HEK293T (cell line): ENCODE data around the gene CGNL1.

Experiments used
- CTCF ChIA-PET: fragments of 350-600 bp; formaldehyde crosslinking; extraction: SDS; loops from one replicate; lab custom pipeline; 2021; ENCODE audit warnings: antibody characterized with exemption, inconsistent platforms; lab: Yijun Ruan, JAX
- POLR2A ChIA-PET: fragments of 350-600 bp; formaldehyde crosslinking; extraction: SDS; loops from one replicate; lab custom pipeline; 2020; ENCODE audit warnings: antibody characterized with exemption, inconsistent platforms; lab: Yijun Ruan, JAX
- DNase-seq: peaks from one replicate; pipeline ENCODE4 v3.0.0; 2012; ENCODE audit warnings: mixed read lengths; ENCODE audit errors: extremely low spot score
- ARNT ChIP-seq: fragments of 450-650 bp; IDR thresholded peaks from 2 replicates; pipeline ENCODE4 v1.6.1; 2017; ENCODE audit warnings: mild to moderate bottlenecking
- BHLHE40 ChIP-seq: fragments of 450-650 bp; IDR thresholded peaks from 2 replicates; pipeline ENCODE4 v1.6.1; 2016; ENCODE audit warnings: mild to moderate bottlenecking, moderate library complexity, borderline replicate concordance
- CTBP1 ChIP-seq: fragments of 450-650 bp; IDR thresholded peaks from 2 replicates; pipeline ENCODE4 v1.6.1; 2016; ENCODE audit warnings: borderline replicate concordance
- ELF4 ChIP-seq: fragments of 450-650 bp; IDR thresholded peaks from 2 replicates; pipeline ENCODE4 v1.6.1; 2017; ENCODE audit warnings: antibody characterized with exemption
- FOXA1 ChIP-seq: fragments of 450-650 bp; IDR thresholded peaks from 2 replicates; pipeline ENCODE4 v1.6.1; 2016; ENCODE audit warnings: mild to moderate bottlenecking
- FOXK2 ChIP-seq: fragments of 450-650 bp; IDR thresholded peaks from 2 replicates; pipeline ENCODE4 v1.6.1; 2016; ENCODE audit warnings: mild to moderate bottlenecking
- FOXM1 ChIP-seq: fragments of 450-650 bp; IDR thresholded peaks from 2 replicates; pipeline ENCODE4 v1.6.1; 2017; ENCODE audit warnings: mild to moderate bottlenecking, borderline replicate concordance
- HDGF ChIP-seq: fragments of 450-650 bp; IDR thresholded peaks from 2 replicates; pipeline ENCODE4 v1.6.1; 2017; ENCODE audit warnings: antibody characterized with exemption, borderline replicate concordance
- L3MBTL2 ChIP-seq: fragments of 450-650 bp; conservative IDR thresholded peaks from 2 replicates; pipeline ENCODE4 v1.6.1; 2016; ENCODE audit warnings: mild to moderate bottlenecking
- LEF1 ChIP-seq: fragments of 450-650 bp; IDR thresholded peaks from 2 replicates; pipeline ENCODE4 v1.6.1; 2017; ENCODE audit warnings: mild to moderate bottlenecking, borderline replicate concordance
- NFRKB ChIP-seq: fragments of 450-650 bp; IDR thresholded peaks from 2 replicates; pipeline ENCODE4 v1.6.1; 2016; ENCODE audit warnings: mild to moderate bottlenecking, moderate library complexity
- SP1 ChIP-seq: fragments of 450-650 bp; IDR thresholded peaks from 2 replicates; pipeline ENCODE4 v1.6.1; 2017
- SUZ12 ChIP-seq: fragments of 450-650 bp; IDR thresholded peaks from 2 replicates; pipeline ENCODE4 v1.6.1; 2016; ENCODE audit warnings: mild to moderate bottlenecking
- TARDBP ChIP-seq: fragments of 450-650 bp; IDR thresholded peaks from 2 replicates; pipeline ENCODE4 v1.6.1; 2016
- ZNF384 ChIP-seq: fragments of 450-650 bp; IDR thresholded peaks from 2 replicates; pipeline ENCODE4 v1.6.1; 2016
- TF ChIP-seq, protein P1 (sequence below): fragments of 450-650 bp; IDR thresholded peaks from 2 replicates; pipeline ENCODE4 v1.6.1; 2016

The CGNL1 gene

DNA sequence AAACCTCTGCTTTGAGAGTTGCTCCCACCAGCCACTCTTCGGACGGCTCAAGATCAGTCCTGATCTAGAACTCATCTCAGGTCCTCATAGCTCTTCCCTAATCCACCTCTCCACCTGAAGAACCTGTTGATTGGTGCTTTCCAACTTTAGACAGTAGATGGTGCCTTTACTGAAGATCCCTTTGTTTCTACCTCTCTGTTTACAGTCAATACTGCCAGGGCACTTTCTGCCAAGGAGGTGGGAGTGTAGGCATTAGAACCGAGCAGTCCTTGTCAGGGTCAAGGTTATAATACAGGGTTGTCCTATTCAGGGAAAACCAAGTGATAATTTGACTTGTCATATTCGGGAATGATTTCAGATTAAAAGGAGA, 1.2 kb downstream of the CGNL1 start:
- POLR2A ChIA-PET = no interaction called here
- DNase-seq = no peak
- TF ChIP-seq L3MBTL2 (no peak), TARDBP (no peak), BHLHE40 (no peak), FOXK2 (no peak), CTBP1 (no peak), NFRKB (no peak), ELF4 (no peak), ARNT (no peak), HDGF (no peak), FOXM1 (no peak), ZNF384 (no peak)
- TF ChIP-seq, protein P1, sequence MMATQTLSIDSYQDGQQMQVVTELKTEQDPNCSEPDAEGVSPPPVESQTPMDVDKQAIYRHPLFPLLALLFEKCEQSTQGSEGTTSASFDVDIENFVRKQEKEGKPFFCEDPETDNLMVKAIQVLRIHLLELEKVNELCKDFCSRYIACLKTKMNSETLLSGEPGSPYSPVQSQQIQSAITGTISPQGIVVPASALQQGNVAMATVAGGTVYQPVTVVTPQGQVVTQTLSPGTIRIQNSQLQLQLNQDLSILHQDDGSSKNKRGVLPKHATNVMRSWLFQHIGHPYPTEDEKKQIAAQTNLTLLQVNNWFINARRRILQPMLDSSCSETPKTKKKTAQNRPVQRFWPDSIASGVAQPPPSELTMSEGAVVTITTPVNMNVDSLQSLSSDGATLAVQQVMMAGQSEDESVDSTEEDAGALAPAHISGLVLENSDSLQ = no peak
- CTCF ChIA-PET = interaction anchor here (1.0 kb wide), 1 partner anchor 37 kb away, joined by 3 read pairs; no protein-coding TSS in a partner anchor

DNA sequence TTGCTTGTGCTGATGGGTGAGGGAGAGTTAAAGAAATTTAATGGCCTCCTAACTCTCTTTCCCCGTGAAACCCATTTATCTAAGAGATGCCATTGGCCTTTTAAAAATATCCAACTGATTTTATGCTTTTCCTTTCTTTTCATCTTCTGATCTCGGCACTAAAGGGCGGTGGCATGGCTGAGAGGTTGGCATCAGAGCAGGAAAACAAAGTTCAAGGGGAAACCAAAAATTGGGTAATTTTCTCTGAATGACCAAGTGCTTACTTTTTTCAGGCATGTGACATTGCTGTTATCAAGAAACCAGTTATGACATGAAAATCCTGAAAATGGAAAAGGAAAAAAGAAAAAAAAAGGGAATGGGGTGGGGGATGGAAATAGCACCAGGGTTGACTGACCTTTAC, 3.2 kb downstream of the CGNL1 start:
- ChIA-PET POLR2A (no interaction called here), CTCF (interaction anchor here (1.1 kb wide), 1 partner anchor 163 kb away, joined by 5 read pairs; no protein-coding TSS in a partner anchor)
- no peak for DNase-seq
- no peak for TF ChIP-seq LEF1
- TF ChIP-seq L3MBTL2 = no peak
- no peak for TF ChIP-seq FOXM1
- TF ChIP-seq HDGF = no peak
- no peak for TF ChIP-seq SP1
- no peak for TF ChIP-seq TARDBP
- no peak for TF ChIP-seq ELF4
- no peak for TF ChIP-seq ARNT
- no peak for TF ChIP-seq CTBP1
- TF ChIP-seq FOXA1 = no peak
- no peak for TF ChIP-seq FOXK2
- TF ChIP-seq BHLHE40 = no peak
- TF ChIP-seq ZNF384 = no peak
- TF ChIP-seq, protein P1 = no peak
- no peak for TF ChIP-seq NFRKB
- TF ChIP-seq SUZ12 = no peak

- CTCF ChIA-PET = interaction anchor here (1.1 kb wide), 1 partner anchor 161 kb away, joined by 5 read pairs; no protein-coding TSS in a partner anchor
- POLR2A ChIA-PET = no interaction called here
- no peak for DNase-seq
- TF ChIP-seq HDGF (no peak), ZNF384 (no peak), LEF1 (no peak), ELF4 (no peak)
Measured at GRCh38 chr15:57380854-57381253, 4.5 kb downstream of the CGNL1 start.

DNA sequence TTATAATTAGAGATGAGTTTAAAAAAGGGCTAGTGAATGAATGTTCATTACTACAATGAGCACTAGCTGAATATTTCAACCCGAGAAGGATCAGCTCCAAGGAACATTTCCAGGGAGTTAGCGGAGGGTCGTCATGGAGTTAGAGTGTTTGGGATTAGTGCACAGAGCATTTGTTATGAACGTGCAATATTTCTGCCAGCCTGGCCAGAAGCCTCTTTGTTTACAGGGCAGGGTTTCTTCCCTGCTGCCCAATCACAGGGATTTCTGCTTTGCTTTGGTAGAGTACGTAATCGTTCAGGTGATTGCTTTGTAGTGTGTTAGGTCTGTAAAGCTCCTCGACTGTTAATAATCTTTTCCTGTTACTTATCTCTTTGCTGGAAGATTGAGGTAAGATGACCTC, 5.9 kb downstream of the CGNL1 start:
- POLR2A ChIA-PET = no interaction called here
- CTCF ChIA-PET = interaction anchor here (0.7 kb wide), 1 partner anchor 8 kb away, joined by 4 read pairs; no protein-coding TSS in a partner anchor
- TF ChIP-seq, protein P1 = no peak
- TF ChIP-seq LEF1 (no peak), BHLHE40 (no peak), NFRKB (no peak), ELF4 (no peak), L3MBTL2 (no peak), FOXK2 (no peak), HDGF (no peak)

DNA sequence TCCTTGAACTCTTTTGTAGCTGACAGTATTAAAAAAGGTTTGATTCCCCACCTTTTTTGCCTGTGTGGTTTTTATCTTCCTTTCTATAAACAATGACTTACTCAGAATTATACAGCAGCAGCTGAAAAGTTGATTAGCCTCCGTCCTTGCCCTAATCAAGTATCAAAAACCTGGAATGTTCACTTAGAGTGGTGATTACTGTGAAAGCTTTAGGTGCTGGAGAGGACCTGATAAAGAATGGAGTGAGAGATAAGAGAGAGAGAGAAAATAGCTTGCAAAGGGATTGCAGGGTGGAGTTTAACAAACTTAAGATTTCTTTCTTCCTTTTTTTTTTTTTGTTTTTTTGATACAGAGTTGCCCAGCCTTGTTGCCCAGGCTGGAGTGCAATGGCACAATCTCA, 6.7 kb downstream of the CGNL1 start:
- ChIA-PET POLR2A (no interaction called here), CTCF (interaction anchor here (0.6 to 1.5 kb wide), 2 partner anchors 14 to 26 kb away, joined by 3 read pairs; no protein-coding TSS in a partner anchor)
- TF ChIP-seq TARDBP (no peak), LEF1 (no peak), FOXM1 (no peak), NFRKB (no peak), ZNF384 (no peak), L3MBTL2 (no peak), SP1 (no peak), FOXK2 (no peak), ARNT (no peak), HDGF (no peak), FOXA1 (no peak), CTBP1 (no peak), SUZ12 (no peak), BHLHE40 (no peak)
- DNase-seq = no peak

More for the DNA sequence above, 5.9 kb downstream of the CGNL1 start:
- no peak for DNase-seq

DNA sequence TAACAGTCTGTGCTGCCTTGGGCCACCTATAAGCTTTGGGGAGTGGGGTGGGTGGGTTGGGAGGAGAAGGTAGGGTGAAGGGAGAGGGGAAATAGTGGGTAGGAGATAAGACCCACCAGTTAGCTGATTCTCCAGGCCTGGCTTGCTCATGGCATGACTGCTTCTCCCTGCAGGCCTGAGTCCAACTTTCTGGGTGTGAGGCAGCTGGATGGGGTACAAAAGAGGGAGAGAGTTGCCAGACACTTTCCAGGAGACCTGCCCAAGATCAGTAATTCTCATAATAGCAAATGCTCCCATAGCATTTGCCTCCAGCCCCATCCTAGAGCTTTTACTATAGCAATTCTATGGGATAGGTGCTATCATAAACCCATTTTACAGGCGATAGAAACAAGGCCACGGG, 7.7 kb downstream of the CGNL1 start:
- TF ChIP-seq BHLHE40 (no peak), FOXK2 (no peak), SP1 (no peak), ELF4 (no peak), FOXA1 (no peak)
- TF ChIP-seq, protein P1 = no peak
- POLR2A ChIA-PET = no interaction called here
- no peak for DNase-seq
- CTCF ChIA-PET = interaction anchor here (1.5 kb wide), 1 partner anchor 13 kb away, joined by 3 read pairs; no protein-coding TSS in a partner anchor
